ENCODE measurements around the gene UMAD1.

UMAD1 gene

DNA sequence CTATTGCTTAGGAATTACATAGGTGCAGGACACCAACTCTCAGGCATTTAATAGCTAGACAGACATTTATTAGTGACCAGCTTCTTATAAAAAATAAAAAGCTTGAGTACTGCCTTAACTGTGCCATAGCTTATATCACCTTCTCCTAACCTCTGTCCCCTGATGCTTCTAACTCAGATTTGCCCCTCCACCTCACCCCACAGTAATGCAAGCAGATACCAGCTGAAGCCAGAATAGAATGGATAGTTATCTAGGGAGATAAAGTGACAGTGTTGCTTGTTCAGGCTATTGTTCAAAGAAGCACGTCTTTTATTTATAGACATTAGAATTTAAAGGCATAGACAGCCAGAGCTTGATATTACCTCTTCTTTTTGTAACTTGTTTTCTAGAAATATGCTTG lies 228.5 kb downstream of the UMAD1 start:
- H3K27ac ChIP-seq: no peak overlapping the region
- TF ChIP-seq, protein P1, sequence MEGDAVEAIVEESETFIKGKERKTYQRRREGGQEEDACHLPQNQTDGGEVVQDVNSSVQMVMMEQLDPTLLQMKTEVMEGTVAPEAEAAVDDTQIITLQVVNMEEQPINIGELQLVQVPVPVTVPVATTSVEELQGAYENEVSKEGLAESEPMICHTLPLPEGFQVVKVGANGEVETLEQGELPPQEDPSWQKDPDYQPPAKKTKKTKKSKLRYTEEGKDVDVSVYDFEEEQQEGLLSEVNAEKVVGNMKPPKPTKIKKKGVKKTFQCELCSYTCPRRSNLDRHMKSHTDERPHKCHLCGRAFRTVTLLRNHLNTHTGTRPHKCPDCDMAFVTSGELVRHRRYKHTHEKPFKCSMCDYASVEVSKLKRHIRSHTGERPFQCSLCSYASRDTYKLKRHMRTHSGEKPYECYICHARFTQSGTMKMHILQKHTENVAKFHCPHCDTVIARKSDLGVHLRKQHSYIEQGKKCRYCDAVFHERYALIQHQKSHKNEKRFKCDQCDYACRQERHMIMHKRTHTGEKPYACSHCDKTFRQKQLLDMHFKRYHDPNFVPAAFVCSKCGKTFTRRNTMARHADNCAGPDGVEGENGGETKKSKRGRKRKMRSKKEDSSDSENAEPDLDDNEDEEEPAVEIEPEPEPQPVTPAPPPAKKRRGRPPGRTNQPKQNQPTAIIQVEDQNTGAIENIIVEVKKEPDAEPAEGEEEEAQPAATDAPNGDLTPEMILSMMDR (conservative IDR thresholded peaks at IDR 0.05; ENCODE audit: low read depth): no peak
- CTCF ChIA-PET: no interaction called here
- POLR2A ChIA-PET (ENCODE audit: low non-redundant PET): no interaction called here
- DNase-seq (ENCODE audit: low spot score): no peak

DNA sequence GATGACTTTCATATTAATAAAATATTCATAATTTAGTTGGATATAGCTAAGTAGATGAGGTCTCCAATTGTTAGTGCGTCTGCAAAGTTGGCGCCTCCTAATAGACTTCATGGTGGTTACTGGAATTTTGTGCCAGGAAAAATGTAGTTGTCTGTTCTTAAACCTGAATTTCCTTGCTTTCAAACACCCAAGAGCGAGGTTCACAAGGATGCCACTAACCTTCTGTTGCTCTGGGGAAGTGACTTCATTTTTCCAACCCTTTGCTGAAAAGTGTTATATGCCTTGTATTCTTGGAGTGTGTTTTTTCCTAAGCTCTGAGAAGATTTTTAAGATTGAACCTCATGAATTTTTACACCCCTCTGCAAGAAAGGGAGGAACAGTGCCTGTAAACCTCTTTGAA lies 229.1 kb downstream of the UMAD1 start:
- DNase-seq (ENCODE audit: low spot score): no peak
- H3K27ac ChIP-seq: no peak overlapping the region
- POLR2A ChIA-PET (ENCODE audit: low non-redundant PET): no interaction called here
- TF ChIP-seq, protein P1 (conservative IDR thresholded peaks at IDR 0.05; ENCODE audit: low read depth): no peak
- CTCF ChIA-PET: no interaction called here

DNA sequence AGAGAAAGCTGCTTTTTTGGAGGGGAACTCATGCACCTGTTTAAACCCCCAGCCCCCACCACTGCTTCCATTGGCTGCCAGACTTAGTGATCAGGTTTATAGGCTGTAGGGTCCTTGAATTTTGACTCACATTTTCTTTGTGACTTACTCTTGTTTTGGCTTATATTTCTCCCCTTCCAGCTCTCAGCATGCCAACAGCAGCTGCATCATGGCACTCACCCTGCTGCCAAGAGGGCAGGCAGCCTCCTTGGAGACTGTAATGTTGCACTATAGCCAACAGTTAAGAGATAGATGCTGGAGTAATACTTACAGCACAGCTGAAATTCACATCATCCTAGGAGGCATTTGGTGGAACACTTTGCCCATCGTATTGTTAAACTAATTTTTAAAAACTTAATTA lies 230.0 kb downstream of the UMAD1 start:
- H3K27ac ChIP-seq: no peak overlapping the region
- CTCF ChIA-PET: no interaction called here
- TF ChIP-seq, protein P1 (conservative IDR thresholded peaks at IDR 0.05; ENCODE audit: low read depth): no peak
- POLR2A ChIA-PET (ENCODE audit: low non-redundant PET): no interaction called here
- DNase-seq (ENCODE audit: low spot score): no peak

DNA sequence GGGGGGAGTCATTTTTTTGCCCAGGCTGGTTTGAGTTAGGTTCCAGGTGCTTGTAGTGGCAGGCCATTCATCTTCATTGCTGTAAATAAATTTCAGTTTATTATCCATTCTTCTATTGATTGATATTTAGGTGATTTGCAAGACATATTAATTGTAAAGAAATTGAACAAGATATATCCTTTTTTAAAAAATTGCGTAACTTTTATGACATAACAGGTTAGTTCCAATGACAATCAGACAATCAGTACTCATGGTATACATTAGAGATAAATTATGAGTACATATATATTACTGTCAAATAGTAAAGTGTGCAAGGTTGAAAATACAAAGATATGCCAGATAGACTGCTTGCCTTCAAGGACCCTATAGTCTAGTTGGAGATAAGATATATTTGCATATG lies 235.9 kb downstream of the UMAD1 start:
- CTCF ChIA-PET: no interaction called here
- POLR2A ChIA-PET (ENCODE audit: low non-redundant PET): no interaction called here
- TF ChIP-seq, protein P1 (conservative IDR thresholded peaks at IDR 0.05; ENCODE audit: low read depth): no peak
- no peak for DNase-seq (ENCODE audit: low spot score)
- H3K27ac ChIP-seq: no peak overlapping the region

DNA sequence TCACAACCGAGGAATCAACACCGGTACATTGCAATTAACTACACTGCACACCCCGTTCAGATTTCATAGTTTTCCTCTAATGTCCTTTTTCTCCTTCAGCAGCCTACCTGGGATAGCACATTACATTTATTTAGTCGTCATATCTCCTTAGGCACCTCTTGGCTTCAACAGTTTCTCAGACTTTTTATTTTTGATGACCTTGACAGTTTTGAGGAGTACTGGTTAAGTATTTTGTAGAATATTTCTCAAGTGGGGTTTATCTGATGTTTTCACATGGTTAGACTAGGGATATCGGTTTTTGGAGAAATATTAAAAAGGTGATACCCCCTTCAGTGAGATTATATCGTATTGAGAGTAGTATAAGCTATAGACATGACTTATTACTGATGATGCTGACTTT lies 241.0 kb downstream of the UMAD1 start:
- H3K27ac ChIP-seq: no peak overlapping the region
- ChIA-PET CTCF (no interaction called here), POLR2A (ENCODE audit: low non-redundant PET) (no interaction called here)
- DNase-seq (ENCODE audit: low spot score): no peak
- TF ChIP-seq, protein P1 (conservative IDR thresholded peaks at IDR 0.05; ENCODE audit: low read depth): no peak

DNA sequence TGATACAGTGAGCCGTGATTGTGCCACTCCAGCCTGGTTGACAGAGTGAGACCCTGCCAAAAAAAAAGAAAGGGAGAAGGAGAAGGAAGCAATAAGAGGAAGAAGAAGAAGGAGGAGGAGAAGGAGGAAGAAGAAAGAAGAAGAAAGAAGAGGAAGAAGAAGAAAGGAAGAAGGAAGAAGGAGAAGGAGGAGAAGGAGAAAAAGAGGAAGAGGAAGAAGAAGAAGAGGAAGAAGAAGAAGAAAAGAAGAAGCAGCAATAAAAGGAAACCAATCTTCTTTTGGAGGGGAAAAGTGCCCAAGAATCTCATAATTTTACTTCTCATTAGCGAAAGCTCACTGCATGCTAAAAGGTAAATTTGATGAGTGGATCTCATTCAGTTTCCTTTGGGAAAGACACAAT lies 242.3 kb downstream of the UMAD1 start:
- ChIA-PET CTCF (no interaction called here), POLR2A (ENCODE audit: low non-redundant PET) (no interaction called here)
- TF ChIP-seq, protein P1 (conservative IDR thresholded peaks at IDR 0.05; ENCODE audit: low read depth): no peak
- DNase-seq (ENCODE audit: low spot score): no peak
- H3K27ac ChIP-seq: no peak overlapping the region

DNA sequence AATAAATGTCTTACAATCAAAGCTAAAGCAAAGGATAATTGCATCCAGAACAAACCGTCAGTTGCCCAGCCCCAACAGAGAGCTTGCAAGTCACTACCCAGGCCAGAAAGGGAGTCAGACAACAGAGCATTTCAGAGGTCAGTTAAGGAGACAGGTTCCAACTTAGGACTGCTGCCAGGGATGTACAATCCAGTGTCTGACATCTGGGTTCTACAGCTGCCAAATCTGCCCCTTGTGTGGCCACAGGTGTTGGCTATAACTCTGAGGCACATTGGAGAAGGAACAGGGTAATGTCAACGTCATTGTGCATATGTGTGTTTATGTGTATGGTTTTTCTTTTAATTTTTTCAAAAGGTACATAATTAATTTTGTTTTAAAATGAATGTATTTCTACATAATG lies 242.8 kb downstream of the UMAD1 start:
- no peak for DNase-seq (ENCODE audit: low spot score)
- H3K27ac ChIP-seq: no peak overlapping the region
- ChIA-PET CTCF (no interaction called here), POLR2A (ENCODE audit: low non-redundant PET) (no interaction called here)
- TF ChIP-seq, protein P1 (conservative IDR thresholded peaks at IDR 0.05; ENCODE audit: low read depth): no peak
